Activated CD4-positive, alpha-beta T cell treated with anti-CD3 and anti-CD28 coated beads for 1 hour (primary cell): ENCODE results near the gene ZNF638.
"Not testable (repeated sequence)": the region's sequence is repeated elsewhere in the genome, so short reads cannot be mapped to it uniquely, and the experiment has no call there.

Source experiments
- DNase-seq: peaks from one replicate; pipeline ENCODE4 v3.0.0-alpha.2; 2020

ZNF638 gene

GRCh38 chr2:71331581-71332434, at the start of gene ZNF638:
Gene ZNF638, plus strand, starts transcription at chr2:71331782. Its CDS starts 17,173 bp downstream, at chr2:71348955.
- DNase-seq: peak; percentile 89

GRCh38 chr2:71281950-71282349, 49.6 kb upstream of the ZNF638 start:
- no peak for DNase-seq

- no peak for DNase-seq
Observed at GRCh38 chr2:71282493-71282892, 49.1 kb upstream of the ZNF638 start.

- no peak for DNase-seq
Observed at GRCh38 chr2:71283131-71283530, 48.5 kb upstream of the ZNF638 start.

- no peak for DNase-seq
Observed at GRCh38 chr2:71285706-71286105, 45.9 kb upstream of the ZNF638 start.

- no peak for DNase-seq
Observed at GRCh38 chr2:71291398-71291797, 40.2 kb upstream of the ZNF638 start.

- DNase-seq: no peak
Observed at GRCh38 chr2:71292159-71292558, 39.4 kb upstream of the ZNF638 start.

- DNase-seq: no peak
Observed at GRCh38 chr2:71298914-71299313, 32.7 kb upstream of the ZNF638 start.

- DNase-seq: no peak
Observed at GRCh38 chr2:71299507-71299906, 32.1 kb upstream of the ZNF638 start.

- DNase-seq: no peak
Observed at GRCh38 chr2:71303849-71304248, 27.7 kb upstream of the ZNF638 start.

GRCh38 chr2:71306762-71307161, 24.8 kb upstream of the ZNF638 start:
- no peak for DNase-seq

- no peak for DNase-seq
Observed at GRCh38 chr2:71313016-71313766, 18.4 kb upstream of the ZNF638 start.

GRCh38 chr2:71317060-71317459, 14.5 kb upstream of the ZNF638 start:
- no peak for DNase-seq

- not testable (repeated sequence) for DNase-seq
Observed at GRCh38 chr2:71317900-71318299, 13.7 kb upstream of the ZNF638 start.

- no peak for DNase-seq
Observed at GRCh38 chr2:71323386-71323785, 8.2 kb upstream of the ZNF638 start.

- DNase-seq: no peak
Observed at GRCh38 chr2:71326968-71327367, 4.6 kb upstream of the ZNF638 start.

GRCh38 chr2:71327916-71328315, 3.7 kb upstream of the ZNF638 start:
- no peak for DNase-seq

GRCh38 chr2:71330155-71330554, 1.4 kb upstream of the ZNF638 start:
- DNase-seq: no peak

GRCh38 chr2:71330585-71331330, 824 bp upstream of the ZNF638 start:
- DNase-seq: no peak

GRCh38 chr2:71331331-71331580, 326 bp upstream of the ZNF638 start:
- DNase-seq: not testable (repeated sequence)

GRCh38 chr2:71332435-71332796, 834 bp downstream of the ZNF638 start:
- no peak for DNase-seq

GRCh38 chr2:71333619-71334018, 2.0 kb downstream of the ZNF638 start:
- DNase-seq: no peak

GRCh38 chr2:71336384-71336783, 4.8 kb downstream of the ZNF638 start:
- DNase-seq: no peak

GRCh38 chr2:71336802-71337201, 5.2 kb downstream of the ZNF638 start:
- no peak for DNase-seq
